Glutamatergic neuron (in vitro differentiated cells): Measurements from ENCODE around the gene C4BPA. TPM values are rescaled to one million over a fixed set of nuclear protein-coding genes. Genes with fewer than 3 reads are reported as not detected.

ENCODE experiments used
- DNase-seq: peaks from one replicate; pipeline ENCODE4 v3.0.0; 2022
- H3K27ac Mint-ChIP-seq: one replicate; pipeline ENCODE4 v1.8.0; 2020; ENCODE audit warnings: mild to moderate bottlenecking, mixed read lengths, inconsistent platforms; ENCODE audit not compliant: unreplicated experiment
- H3K27me3 Mint-ChIP-seq: one replicate; pipeline ENCODE4 v1.8.0; 2020; ENCODE audit warnings: mild to moderate bottlenecking, moderate library complexity, mixed read lengths, inconsistent platforms; ENCODE audit not compliant: unreplicated experiment
- H3K36me3 Mint-ChIP-seq: one replicate; pipeline ENCODE4 v1.8.0; 2020; ENCODE audit warnings: mild to moderate bottlenecking, mixed read lengths, inconsistent platforms; ENCODE audit not compliant: unreplicated experiment
- H3K4me1 Mint-ChIP-seq: one replicate; pipeline ENCODE4 v1.8.0; 2020; ENCODE audit warnings: mild to moderate bottlenecking, low read depth, mixed read lengths, inconsistent platforms; ENCODE audit not compliant: unreplicated experiment
- H3K4me3 Mint-ChIP-seq: one replicate; pipeline ENCODE4 v1.8.0; 2020; ENCODE audit warnings: mild to moderate bottlenecking, mixed read lengths, inconsistent platforms; ENCODE audit not compliant: unreplicated experiment
- H3K9me3 Mint-ChIP-seq: one replicate; pipeline ENCODE4 v1.8.0; 2020; ENCODE audit warnings: mild to moderate bottlenecking, moderate library complexity, mixed read lengths, inconsistent platforms; ENCODE audit not compliant: unreplicated experiment
- total RNA-seq: library from RNA; stranded (reverse); fragmentation: NEBNext Ultra II Directional; extraction: Animal tissue kit (Norgen Biotek cat#: 25700); gene quantifications from one replicate; pipeline ENCODE4 v1.2.1, GENCODE V29; 2021; ENCODE audit not compliant: unreplicated experiment
- TF ChIP-seq, protein P1 (sequence below): fragments of 200-600 bp; sonication (generic); IDR thresholded peaks from one replicate; pipeline ENCODE4 v1.5.0; 2021; ENCODE audit not compliant: partially characterized antibody, unreplicated experiment

C4BPA gene
- total RNA-seq, 1 donor from 2014 or later, result not detected

- TF ChIP-seq, protein P1, sequence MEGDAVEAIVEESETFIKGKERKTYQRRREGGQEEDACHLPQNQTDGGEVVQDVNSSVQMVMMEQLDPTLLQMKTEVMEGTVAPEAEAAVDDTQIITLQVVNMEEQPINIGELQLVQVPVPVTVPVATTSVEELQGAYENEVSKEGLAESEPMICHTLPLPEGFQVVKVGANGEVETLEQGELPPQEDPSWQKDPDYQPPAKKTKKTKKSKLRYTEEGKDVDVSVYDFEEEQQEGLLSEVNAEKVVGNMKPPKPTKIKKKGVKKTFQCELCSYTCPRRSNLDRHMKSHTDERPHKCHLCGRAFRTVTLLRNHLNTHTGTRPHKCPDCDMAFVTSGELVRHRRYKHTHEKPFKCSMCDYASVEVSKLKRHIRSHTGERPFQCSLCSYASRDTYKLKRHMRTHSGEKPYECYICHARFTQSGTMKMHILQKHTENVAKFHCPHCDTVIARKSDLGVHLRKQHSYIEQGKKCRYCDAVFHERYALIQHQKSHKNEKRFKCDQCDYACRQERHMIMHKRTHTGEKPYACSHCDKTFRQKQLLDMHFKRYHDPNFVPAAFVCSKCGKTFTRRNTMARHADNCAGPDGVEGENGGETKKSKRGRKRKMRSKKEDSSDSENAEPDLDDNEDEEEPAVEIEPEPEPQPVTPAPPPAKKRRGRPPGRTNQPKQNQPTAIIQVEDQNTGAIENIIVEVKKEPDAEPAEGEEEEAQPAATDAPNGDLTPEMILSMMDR, result no peak
- Mint-ChIP-seq H3K4me3 (no peak overlapping the region), H3K4me1 (no peaks in the 10 kb centered on the region), H3K9me3 (no peaks in the 10 kb centered on the region), H3K27ac (no peak overlapping the region), H3K36me3 (no peaks in the 10 kb centered on the region), H3K27me3 (peaks cover 3% of the 10 kb centered on the region)
- no peak for DNase-seq
Measured at GRCh38 chr1:207085887-207086286, 18.1 kb upstream of the C4BPA start.

- TF ChIP-seq, protein P1, result no peak
- no peaks in the 10 kb centered on the region for H3K36me3 Mint-ChIP-seq
- no peak overlapping the region for H3K4me3 Mint-ChIP-seq
- no peak for DNase-seq
- H3K27ac Mint-ChIP-seq, result no peak overlapping the region
- no peaks in the 10 kb centered on the region for H3K4me1 Mint-ChIP-seq
- no peaks in the 10 kb centered on the region for H3K9me3 Mint-ChIP-seq
- peaks cover 3% of the 10 kb centered on the region for H3K27me3 Mint-ChIP-seq
Measured at GRCh38 chr1:207088161-207088560, 15.9 kb upstream of the C4BPA start.

DNA sequence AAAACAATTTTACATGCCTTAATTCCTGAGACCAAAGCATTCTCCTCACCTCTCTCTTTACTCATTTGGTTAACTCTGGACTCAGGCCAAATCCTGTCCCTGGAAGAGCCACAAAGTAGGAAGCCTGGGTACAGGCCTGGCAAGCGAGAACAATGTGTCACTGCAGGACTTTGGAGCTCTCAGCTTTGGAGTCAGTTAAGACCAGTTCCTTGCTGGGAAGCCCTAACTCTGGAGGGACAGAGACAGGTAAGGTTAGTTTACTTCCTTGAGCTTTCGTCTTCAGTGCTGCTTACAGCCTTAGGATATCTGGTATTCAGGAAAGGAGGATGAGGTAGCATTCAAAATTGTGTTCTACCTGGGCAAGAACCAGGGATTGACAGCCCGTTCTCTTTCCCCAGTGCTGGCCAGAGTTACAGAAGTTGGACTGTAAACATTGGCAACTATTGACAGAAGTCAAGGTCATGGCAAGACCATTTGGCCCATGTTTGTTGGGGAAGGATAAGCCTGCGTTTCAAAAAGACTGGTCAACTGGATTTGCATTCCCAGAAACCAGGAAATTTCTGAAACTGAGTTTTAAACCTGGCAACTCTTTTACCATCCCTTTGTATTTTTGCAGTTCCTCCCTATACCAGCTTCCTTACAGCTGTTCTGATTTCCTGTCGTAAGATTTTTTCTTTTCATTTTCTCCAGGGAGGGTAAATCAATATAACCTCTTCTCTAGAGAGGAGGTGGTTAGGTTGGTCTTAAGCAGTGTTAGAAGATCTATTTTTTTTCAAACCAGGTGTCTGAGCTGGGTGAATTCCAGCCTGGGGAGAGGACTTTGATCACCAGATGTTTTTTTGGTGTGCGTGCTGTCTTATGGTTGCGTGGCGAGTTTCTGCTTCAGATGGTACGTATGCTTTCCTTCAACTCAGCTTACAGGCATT lies 15.1 kb upstream of the C4BPA start, which contains the start of gene C4BPB:
Gene C4BPB (plus strand): TSS at position 160 of the 926 bp plus-strand sequence. CDS start 672 bp downstream, at position 832.
- Mint-ChIP-seq H3K9me3 (no peaks in the 10 kb centered on the region), H3K27ac (no peak within 1 kb of the TSS), H3K27me3 (peaks cover 3% of the 10 kb centered on the region), H3K36me3 (no peaks in the 10 kb centered on the region), H3K4me3 (no peak within 1 kb of the TSS), H3K4me1 (no peaks in the 10 kb centered on the region)
- no peak for DNase-seq
- TF ChIP-seq, protein P1, result no peak

DNA sequence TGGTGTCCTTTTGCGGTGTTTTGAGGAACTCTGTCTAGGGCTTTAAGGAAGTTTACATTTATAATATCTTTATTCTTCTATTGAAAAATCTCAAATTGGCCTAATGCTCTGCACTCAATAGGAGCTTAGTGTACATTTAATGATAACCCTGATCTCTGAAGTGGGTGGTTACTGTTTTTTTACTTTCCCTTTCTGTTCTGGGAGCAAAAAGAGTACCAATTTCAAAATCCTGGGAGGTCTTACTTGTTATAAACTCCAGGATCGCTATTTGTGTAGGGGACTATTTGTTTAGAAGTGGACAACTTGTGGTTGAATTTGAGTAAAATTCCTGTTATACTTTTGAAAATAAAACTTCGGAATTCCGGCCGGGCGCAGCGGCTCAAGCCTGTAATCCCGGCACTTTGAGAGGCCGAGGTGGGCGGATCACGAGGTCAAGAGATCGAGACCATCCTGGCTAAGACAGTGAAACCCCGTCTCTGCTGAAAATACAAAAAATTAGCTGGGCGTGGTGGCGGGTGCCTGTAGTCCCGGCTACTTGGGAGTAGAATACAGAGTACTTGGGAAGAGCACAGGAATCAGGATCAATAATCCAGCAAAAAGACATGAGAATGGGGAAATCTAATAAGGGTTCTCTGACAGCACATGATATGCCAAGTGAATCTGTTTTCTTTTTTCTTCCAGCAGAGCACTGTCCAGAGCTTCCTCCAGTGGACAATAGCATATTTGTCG lies 14.2 kb upstream of the C4BPA start:
- Mint-ChIP-seq H3K27me3 (peaks cover 3% of the 10 kb centered on the region), H3K9me3 (no peaks in the 10 kb centered on the region)

More for the DNA sequence above, 14.2 kb upstream of the C4BPA start:
- Mint-ChIP-seq H3K36me3 (no peaks in the 10 kb centered on the region), H3K27ac (no peak overlapping the region), H3K4me1 (no peaks in the 10 kb centered on the region), H3K4me3 (no peak overlapping the region)
- no peak for DNase-seq
- TF ChIP-seq, protein P1, result no peak
